ENCODE data around the gene FFAR4. TPM values are rescaled to one million over a fixed set of nuclear protein-coding genes. Genes with fewer than 3 reads are reported as not detected.
"Not testable (repeated sequence)": the region's sequence is repeated elsewhere in the genome, so short reads cannot be mapped to it uniquely, and the experiment has no call there.

FFAR4 gene
- under 1 TPM; 0.06 to 0.30 TPM for total RNA-seq
- polyA plus RNA-seq (ENCODE audit: insufficient read length in 2 of 2), result under 1 TPM; 0.26 to 0.30 TPM
- long read RNA-seq, donor 1, partial matches to known transcripts, result 0 of 9 reads
- long read RNA-seq, donor 1, other reads (novel, unspliced or antisense), result 9 of 9 reads
- long read RNA-seq, donor 2, result 0 reads
- long read RNA-seq, donor 3, result 0 reads
- long read RNA-seq, donor 4, result 0 reads

DNA sequence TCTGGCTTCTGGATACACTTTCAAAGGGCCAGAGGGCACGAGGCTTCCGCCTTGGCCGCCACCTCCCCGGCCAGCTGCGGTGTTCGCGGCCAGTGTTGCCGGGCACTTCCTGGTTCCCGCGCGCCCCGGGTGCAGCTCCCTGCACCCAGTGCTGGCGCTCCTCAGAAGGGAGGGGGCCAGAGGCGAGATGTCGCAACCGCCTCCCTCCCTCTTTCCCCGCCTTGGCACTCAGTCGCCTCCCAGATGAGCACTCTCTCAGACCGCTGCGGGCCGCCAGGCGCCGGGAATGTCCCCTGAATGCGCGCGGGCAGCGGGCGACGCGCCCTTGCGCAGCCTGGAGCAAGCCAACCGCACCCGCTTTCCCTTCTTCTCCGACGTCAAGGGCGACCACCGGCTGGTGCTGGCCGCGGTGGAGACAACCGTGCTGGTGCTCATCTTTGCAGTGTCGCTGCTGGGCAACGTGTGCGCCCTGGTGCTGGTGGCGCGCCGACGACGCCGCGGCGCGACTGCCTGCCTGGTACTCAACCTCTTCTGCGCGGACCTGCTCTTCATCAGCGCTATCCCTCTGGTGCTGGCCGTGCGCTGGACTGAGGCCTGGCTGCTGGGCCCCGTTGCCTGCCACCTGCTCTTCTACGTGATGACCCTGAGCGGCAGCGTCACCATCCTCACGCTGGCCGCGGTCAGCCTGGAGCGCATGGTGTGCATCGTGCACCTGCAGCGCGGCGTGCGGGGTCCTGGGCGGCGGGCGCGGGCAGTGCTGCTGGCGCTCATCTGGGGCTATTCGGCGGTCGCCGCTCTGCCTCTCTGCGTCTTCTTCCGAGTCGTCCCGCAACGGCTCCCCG, at the start of gene FFAR4:
TSS of gene FFAR4 (plus strand) at position 231 of the 842 bp plus-strand sequence. CDS start at position 287, 56 bp downstream.
- peaks cover 42% of the 10 kb centered on the region for H3K27me3 ChIP-seq (ENCODE audit: control insufficient read depth, insufficient read depth, low read length)
- DNase-seq (ENCODE audit: low read depth in 4 of 6, low spot score in 6 of 6), result peak in 2 of 6 donors; percentile 25 to 34

DNA sequence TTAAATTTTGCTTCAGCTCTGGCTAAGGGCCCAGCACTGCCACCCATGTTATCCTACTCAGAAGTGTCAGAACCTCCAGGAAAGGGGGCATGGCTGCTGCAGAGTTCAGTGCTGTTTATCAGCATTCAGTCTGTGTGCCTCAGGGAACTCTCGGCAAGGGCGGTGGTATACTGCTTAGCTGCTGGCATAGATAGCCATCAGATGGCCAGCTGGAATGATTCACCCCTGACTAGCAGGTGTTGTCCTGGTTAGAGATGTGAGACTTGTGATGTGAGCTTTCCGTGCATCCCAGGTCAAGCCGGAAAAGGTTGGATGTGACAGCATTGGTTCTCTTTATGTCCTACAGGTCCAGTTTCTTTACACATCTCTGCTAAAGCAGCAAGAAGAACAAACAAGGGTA, 47.9 kb upstream of the FFAR4 start:
- DNase-seq (ENCODE audit: low read depth in 4 of 6, low spot score in 6 of 6), result no peak
- Histone ChIP-seq H3K4me1 (ENCODE audit: control insufficient read depth, insufficient read depth, low read length) (no peaks in the 10 kb centered on the region), H3K27me3 (ENCODE audit: control insufficient read depth, insufficient read depth, low read length) (no peaks in the 10 kb centered on the region), H3K9me3 (ENCODE audit: control insufficient read depth, insufficient read depth, low read length) (peaks cover 2% of the 10 kb centered on the region), H3K36me3 (ENCODE audit: control insufficient read depth, insufficient read depth, low read length) (peaks cover 2% of the 10 kb centered on the region), H3K27ac (ENCODE audit: low read depth, low read length) (no peak overlapping the region), H3K4me3 (ENCODE audit: low read depth, low read length) (no peak overlapping the region)
- WGBS (ENCODE audit: insufficient coverage), result 100% methylated on average over 2 of the region's 4 CpGs

More for the DNA sequence above, at the start of gene FFAR4:
- no peaks in the 10 kb centered on the region for H3K9me3 ChIP-seq (ENCODE audit: control insufficient read depth, insufficient read depth, low read length)
- H3K36me3 ChIP-seq (ENCODE audit: control insufficient read depth, insufficient read depth, low read length), result no peaks in the 10 kb centered on the region
- no peak within 1 kb of the TSS for H3K27ac ChIP-seq (ENCODE audit: low read depth, low read length)
- H3K4me1 ChIP-seq (ENCODE audit: control insufficient read depth, insufficient read depth, low read length), result peaks cover 13% of the 10 kb centered on the region
- WGBS (ENCODE audit: insufficient coverage), result under 1% methylated on average over 85 of the region's 85 CpGs
- no peak within 1 kb of the TSS for H3K4me3 ChIP-seq (ENCODE audit: low read depth, low read length)

DNA sequence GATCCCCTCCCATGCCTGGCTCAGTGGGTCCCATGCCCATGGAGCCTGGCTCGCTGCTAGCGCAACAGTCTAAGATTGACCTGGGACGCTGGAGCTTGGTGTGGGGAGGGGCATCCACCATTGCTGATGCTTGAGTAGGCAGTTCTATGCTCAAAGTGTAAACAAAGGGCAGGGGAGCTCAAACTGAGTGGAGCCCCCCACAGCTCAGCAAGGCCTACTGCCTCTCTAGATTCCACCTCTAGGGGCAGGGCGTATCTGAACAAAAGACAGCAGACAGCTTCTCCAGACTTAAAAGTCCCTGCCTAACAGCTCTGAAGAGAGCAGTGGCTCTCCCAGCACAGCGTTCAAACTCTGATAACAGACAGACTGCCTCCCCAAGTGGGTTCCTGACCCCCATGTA, 31.2 kb upstream of the FFAR4 start:
- no peaks in the 10 kb centered on the region for H3K4me1 ChIP-seq (ENCODE audit: control insufficient read depth, insufficient read depth, low read length)
- H3K36me3 ChIP-seq (ENCODE audit: control insufficient read depth, insufficient read depth, low read length), result no peaks in the 10 kb centered on the region
- WGBS (ENCODE audit: insufficient coverage), result 100% methylated on average over 3 of the region's 5 CpGs
- DNase-seq (ENCODE audit: low read depth in 4 of 6, low spot score in 6 of 6), result no peak
- H3K27ac ChIP-seq (ENCODE audit: low read depth, low read length), result no peak overlapping the region
- H3K4me3 ChIP-seq (ENCODE audit: low read depth, low read length), result no peak overlapping the region
- no peaks in the 10 kb centered on the region for H3K9me3 ChIP-seq (ENCODE audit: control insufficient read depth, insufficient read depth, low read length)
- no peaks in the 10 kb centered on the region for H3K27me3 ChIP-seq (ENCODE audit: control insufficient read depth, insufficient read depth, low read length)

DNA sequence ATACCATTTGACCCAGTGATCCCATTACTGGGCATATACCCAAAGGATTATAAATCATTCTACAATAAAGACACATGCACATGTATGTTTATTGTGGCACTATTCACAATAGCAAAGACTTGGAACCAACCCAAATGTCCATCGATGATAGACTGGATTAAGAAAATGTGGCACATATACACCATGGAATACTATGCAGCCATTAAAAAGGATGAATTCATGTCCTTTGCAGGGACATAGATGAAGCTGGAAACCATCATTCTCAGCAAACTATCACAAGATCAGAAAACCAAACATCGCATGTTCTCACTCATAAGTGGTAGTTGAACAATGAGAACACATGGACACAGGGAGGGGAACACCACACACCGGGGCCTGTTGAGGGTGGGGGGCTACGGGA, 25.6 kb upstream of the FFAR4 start:
- WGBS (ENCODE audit: insufficient coverage), result no CpG with 5 or more reads among the region's 4 CpGs
- H3K4me3 ChIP-seq (ENCODE audit: low read depth, low read length); H3K4me1 ChIP-seq (ENCODE audit: control insufficient read depth, insufficient read depth, low read length); H3K9me3 ChIP-seq (ENCODE audit: control insufficient read depth, insufficient read depth, low read length); H3K27me3 ChIP-seq (ENCODE audit: control insufficient read depth, insufficient read depth, low read length); H3K27ac ChIP-seq (ENCODE audit: low read depth, low read length); DNase-seq (ENCODE audit: low read depth in 4 of 6, low spot score in 6 of 6); H3K36me3 ChIP-seq (ENCODE audit: control insufficient read depth, insufficient read depth, low read length): not testable (repeated sequence)

DNA sequence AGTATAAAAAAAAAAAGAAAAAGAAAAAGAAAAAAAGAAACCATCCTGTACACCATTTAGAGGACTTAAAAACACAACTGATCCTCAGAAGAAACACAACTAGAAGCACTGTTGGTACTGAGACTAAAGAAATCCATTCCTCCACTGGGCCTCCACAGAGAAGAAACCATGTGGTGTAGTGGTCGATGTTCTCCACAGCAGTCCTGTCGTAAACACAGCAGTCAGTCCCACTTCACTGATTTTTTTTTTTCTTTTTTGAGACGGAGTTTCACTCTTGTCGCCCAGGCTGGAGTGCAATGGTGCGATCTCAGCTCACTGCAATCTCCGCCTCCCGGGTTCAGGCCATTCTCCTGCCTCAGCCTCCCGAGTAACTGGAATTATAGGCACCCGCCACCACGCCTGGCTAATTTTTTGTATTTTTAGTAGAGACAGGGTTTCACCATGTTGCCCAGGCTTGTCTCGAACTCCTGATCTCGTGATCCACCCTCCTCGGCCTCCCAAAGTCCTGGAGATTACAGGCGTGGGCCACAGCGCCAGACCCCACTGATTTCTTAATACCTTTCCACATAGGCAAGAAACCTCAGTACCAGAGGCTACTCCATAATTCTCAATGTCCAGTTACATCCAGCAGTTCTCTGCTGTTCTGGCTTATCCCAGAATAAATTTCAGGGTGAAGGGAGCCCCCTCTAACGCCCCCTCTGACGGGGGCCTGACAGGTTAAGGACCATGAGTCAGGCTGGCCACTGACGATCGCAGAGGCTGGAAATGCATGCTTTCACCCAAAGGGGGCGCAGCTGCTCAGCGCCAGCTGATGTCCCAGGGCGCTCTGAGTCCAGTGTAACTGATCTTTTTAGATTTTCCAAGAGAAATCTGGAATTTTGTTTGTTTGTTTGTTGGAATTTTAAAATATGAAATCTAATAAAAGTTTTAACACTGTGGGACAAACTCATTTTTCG, 24.8 kb upstream of the FFAR4 start:
- Histone ChIP-seq H3K4me1 (ENCODE audit: control insufficient read depth, insufficient read depth, low read length) (peaks cover 4% of the 10 kb centered on the region), H3K27me3 (ENCODE audit: control insufficient read depth, insufficient read depth, low read length) (no peaks in the 10 kb centered on the region), H3K9me3 (ENCODE audit: control insufficient read depth, insufficient read depth, low read length) (no peaks in the 10 kb centered on the region), H3K36me3 (ENCODE audit: control insufficient read depth, insufficient read depth, low read length) (no peaks in the 10 kb centered on the region), H3K27ac (ENCODE audit: low read depth, low read length) (no peak overlapping the region), H3K4me3 (ENCODE audit: low read depth, low read length) (no peak overlapping the region)
- 58% methylated on average over 20 of the region's 23 CpGs for whole genome bisulfite sequencing (ENCODE audit: insufficient coverage)
- peak in 2 of 6 donors; percentile 25 to 29 for DNase-seq (ENCODE audit: low read depth in 4 of 6, low spot score in 6 of 6)

DNA sequence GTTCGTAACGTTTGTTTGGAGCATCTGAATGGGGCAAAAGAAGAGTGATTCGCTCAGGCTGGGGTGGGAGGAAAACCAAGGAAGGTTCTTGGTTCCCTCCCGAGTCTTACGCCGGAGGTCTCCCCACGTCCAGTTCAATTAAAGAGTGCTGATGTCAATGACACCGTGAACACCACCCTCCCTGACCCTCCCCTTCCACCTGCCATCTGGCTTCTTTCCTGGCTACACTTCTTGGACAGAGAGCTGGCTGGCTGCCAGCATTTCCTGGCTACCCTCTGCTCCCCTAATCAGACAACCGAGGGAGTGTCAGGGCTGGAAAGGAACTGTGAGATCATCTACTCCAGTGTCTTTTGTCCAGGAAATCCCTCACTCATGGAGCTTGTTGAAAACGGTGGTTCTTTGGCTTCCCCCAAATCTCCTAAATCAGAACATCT, 24.1 kb upstream of the FFAR4 start:
- no peak overlapping the region for H3K4me3 ChIP-seq (ENCODE audit: low read depth, low read length)
- H3K27ac ChIP-seq (ENCODE audit: low read depth, low read length), result no peak overlapping the region
- no peaks in the 10 kb centered on the region for H3K9me3 ChIP-seq (ENCODE audit: control insufficient read depth, insufficient read depth, low read length)
- 24% methylated on average over 8 of the region's 10 CpGs for WGBS (ENCODE audit: insufficient coverage)
- DNase-seq (ENCODE audit: low read depth in 4 of 6, low spot score in 6 of 6), result peak in 2 of 6 donors; percentile 24 to 52
- H3K4me1 ChIP-seq (ENCODE audit: control insufficient read depth, insufficient read depth, low read length), result peaks cover 4% of the 10 kb centered on the region
- no peaks in the 10 kb centered on the region for H3K27me3 ChIP-seq (ENCODE audit: control insufficient read depth, insufficient read depth, low read length)
- H3K36me3 ChIP-seq (ENCODE audit: control insufficient read depth, insufficient read depth, low read length), result no peaks in the 10 kb centered on the region

DNA sequence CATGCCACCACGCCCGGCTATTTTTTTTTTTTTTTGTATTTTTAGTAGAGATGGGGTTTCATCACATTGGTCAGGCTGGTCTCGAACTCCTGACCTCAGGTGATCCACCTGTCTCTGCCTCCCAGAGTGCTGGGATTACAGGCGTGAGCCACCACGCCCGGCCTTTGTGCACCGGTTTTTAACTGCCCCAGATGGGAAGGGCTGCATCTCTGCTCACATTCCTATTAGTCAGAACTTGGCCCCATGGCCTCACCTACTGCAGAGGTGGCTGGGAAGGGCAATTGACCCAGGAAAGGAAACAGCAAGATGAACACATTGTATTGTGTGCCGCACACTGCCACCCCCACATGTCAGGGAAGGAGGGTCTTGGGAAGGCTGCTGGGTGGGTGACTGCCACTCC, 19.5 kb upstream of the FFAR4 start:
- not testable (repeated sequence) for H3K4me3 ChIP-seq (ENCODE audit: low read depth, low read length); H3K9me3 ChIP-seq (ENCODE audit: control insufficient read depth, insufficient read depth, low read length); H3K4me1 ChIP-seq (ENCODE audit: control insufficient read depth, insufficient read depth, low read length); DNase-seq (ENCODE audit: low read depth in 4 of 6, low spot score in 6 of 6); H3K36me3 ChIP-seq (ENCODE audit: control insufficient read depth, insufficient read depth, low read length); H3K27me3 ChIP-seq (ENCODE audit: control insufficient read depth, insufficient read depth, low read length); H3K27ac ChIP-seq (ENCODE audit: low read depth, low read length)
- 100% methylated on average over 4 of the region's 8 CpGs for WGBS (ENCODE audit: insufficient coverage)

DNA sequence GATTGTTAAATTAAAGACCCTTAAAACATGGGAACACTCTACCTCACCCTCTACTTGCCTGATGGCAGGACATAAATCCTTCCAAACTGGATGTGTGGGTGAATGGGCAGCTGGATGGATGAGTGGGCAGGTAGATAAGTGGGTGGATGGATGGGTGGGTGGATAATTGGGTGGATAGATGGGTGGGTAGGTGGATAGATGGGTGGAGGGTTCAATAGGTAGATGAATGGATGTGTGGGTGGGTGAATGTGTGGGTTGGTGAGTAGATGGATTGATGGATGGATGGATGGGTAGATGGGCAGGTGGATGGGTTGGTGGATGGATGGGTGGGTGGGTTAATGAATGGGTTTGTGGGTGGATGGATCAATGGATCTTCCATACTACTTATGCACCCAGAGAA, 18.9 kb upstream of the FFAR4 start:
- Histone ChIP-seq H3K9me3 (ENCODE audit: control insufficient read depth, insufficient read depth, low read length) (no peaks in the 10 kb centered on the region), H3K4me1 (ENCODE audit: control insufficient read depth, insufficient read depth, low read length) (no peaks in the 10 kb centered on the region), H3K27me3 (ENCODE audit: control insufficient read depth, insufficient read depth, low read length) (no peaks in the 10 kb centered on the region), H3K4me3 (ENCODE audit: low read depth, low read length) (no peak overlapping the region), H3K36me3 (ENCODE audit: control insufficient read depth, insufficient read depth, low read length) (no peaks in the 10 kb centered on the region), H3K27ac (ENCODE audit: low read depth, low read length) (no peak overlapping the region)
- no peak for DNase-seq (ENCODE audit: low read depth in 4 of 6, low spot score in 6 of 6)

DNA sequence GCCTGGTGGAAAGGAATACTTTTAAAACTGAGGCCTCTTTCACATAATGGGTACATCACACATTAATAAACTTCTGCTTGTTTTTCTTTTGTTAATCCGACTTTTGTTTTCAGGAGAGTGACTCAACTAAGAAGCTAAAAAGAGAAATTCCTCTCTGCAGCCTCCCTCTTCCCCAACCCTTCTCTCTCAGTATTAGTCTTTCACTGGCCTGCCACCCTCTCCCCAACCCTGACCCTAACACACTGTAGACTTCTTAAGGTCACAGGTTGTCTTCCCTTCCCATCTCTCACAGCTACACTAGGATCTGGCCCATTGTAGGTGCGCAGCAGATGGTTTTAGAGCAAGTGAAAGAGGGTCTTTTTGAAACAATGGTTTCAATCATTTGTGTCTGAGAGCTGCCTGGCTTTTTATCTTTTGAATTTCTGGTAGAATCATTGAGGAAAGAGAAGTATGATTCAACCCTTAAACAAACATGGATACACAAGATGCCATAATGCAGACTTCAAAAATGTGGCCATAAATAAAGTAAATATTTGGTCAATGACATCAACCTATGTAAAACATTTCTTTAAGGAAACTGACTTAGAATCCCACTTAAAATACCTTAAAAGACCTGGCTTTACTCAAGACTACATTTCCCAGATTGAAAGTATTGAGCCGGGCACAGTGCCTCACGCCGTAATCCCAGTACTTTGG, 17.9 kb upstream of the FFAR4 start:
- H3K4me3 ChIP-seq (ENCODE audit: low read depth, low read length), result no peak overlapping the region
- H3K36me3 ChIP-seq (ENCODE audit: control insufficient read depth, insufficient read depth, low read length), result no peaks in the 10 kb centered on the region
- no peaks in the 10 kb centered on the region for H3K27me3 ChIP-seq (ENCODE audit: control insufficient read depth, insufficient read depth, low read length)
- H3K27ac ChIP-seq (ENCODE audit: low read depth, low read length), result no peak overlapping the region
- no peaks in the 10 kb centered on the region for H3K4me1 ChIP-seq (ENCODE audit: control insufficient read depth, insufficient read depth, low read length)
- WGBS (ENCODE audit: insufficient coverage), result 100% methylated on average over 3 of the region's 5 CpGs
- H3K9me3 ChIP-seq (ENCODE audit: control insufficient read depth, insufficient read depth, low read length), result no peaks in the 10 kb centered on the region
- DNase-seq (ENCODE audit: low read depth in 4 of 6, low spot score in 6 of 6), result no peak
